ENCODE data around the gene SYNPO.

The SYNPO gene

GRCh38 chr5:150642991-150643710 lies 2.7 kb downstream of the SYNPO start:
- no peak for DNase-seq

DNA sequence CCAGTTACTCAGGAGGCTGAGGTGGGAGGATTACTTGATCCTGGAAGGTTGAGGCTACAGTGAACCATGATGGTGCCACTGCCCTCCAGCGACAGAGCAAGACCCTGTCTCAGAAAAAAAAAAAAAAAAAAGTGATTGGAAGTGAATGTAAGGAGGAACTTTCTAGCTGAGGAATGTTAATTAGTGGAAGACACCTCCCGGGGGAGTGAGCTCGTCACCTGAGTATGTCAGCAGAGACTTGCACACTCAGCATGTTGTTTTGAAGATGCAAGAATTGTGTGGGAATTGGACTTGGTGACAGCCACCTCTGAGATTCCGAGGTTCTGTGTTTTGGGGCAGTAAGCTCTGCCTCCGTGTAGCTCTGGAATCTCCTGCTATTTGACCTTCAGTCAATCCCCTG lies 3.6 kb downstream of the SYNPO start:
- no peak for DNase-seq

DNA sequence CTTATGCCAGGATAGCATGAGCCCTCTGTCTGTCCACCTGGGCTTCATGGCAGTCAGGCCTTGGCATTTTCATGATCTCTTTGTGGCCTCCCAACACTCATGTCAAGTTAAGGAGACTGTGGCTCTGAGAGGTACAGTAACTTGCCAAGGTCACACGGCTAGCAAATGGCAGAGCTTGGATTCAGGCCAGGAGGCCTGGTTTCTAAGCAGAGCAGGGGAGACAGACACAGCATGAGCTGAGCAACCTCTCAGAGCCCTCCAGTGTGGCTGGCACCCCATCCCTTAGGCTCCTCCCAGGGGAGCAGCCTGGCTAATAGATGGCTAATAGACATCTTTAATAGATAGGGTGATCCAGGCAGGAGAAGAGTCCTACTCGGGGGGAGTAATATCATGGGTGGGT lies 4.1 kb downstream of the SYNPO start:
- peak; percentile 8 for DNase-seq

DNA sequence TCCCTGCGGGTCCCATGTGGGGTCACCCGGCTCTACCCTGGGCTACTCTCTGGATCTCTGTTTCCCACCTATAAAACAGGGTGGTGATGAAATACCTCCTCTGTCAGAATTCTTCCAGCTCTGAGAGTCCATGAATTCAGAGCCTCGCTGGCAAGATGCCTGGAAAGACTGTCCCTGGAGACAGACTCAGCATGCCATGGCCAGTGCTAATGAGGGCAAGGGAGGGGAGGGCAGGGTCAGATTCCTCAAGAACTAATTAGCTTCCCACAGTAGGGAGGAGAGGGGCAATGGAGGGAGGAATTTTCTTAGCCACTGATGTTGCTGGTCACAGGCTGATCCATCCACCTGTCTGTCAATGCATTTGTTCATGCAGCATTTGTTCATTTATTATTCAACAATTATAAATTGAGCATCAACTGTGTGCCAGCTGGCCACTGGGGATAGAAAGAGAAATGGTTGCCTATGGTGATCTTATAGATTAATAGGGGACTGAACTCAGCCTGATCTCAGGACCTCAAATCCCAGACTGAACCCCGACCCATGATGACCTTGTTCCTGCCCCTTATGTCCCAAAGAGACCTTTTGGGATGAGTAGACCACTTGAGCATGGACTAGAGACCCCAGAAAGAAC lies 4.7 kb downstream of the SYNPO start:
- DNase-seq, result peak; percentile 22

DNA sequence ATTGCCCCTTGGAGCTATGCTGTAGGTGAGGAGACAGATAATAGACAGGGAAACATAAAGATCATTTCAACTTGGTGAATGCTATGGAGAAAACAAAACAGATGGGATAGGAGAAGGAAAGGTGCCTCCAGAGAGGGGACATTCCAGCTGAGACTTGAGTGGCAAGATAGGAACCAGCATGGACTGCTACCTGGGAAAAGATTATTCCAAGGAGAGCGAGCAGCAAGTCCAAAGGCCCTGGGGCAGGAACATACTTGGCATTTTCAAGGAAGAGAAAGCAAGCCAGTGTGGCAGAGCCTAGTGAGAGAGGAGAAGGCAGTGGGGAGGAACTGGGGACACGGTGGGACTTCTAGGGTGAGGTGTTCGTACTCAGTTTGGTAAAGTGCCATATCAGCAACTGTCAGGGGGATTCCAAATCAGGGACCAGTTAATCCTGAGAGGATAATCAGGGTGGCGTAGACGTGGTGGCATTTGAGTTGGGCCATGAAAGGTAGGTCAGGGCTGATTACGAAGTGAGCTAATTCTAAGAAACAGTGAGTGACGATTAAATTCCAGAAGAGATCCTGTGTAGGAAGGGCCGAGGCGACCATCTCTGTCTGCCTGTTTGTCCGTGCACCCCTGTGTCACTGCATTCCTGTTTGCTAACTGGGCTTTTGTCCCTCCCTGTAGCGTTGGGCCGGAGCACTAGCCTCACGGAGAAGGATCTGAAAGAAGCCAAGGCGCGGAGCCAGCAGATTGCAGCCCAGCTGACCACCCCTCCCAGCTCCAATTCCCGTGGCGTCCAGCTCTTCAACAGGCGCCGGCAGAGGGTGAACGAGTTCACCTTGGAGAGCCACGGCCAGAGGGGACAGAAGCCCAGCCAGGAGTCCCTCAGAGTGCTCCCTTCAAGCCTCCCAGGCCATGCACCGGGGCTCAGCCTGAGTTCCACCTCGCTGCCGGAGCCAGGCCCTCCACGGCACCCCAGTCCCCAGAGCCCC lies 7.1 kb downstream of the SYNPO start:
- no peak for DNase-seq

DNA sequence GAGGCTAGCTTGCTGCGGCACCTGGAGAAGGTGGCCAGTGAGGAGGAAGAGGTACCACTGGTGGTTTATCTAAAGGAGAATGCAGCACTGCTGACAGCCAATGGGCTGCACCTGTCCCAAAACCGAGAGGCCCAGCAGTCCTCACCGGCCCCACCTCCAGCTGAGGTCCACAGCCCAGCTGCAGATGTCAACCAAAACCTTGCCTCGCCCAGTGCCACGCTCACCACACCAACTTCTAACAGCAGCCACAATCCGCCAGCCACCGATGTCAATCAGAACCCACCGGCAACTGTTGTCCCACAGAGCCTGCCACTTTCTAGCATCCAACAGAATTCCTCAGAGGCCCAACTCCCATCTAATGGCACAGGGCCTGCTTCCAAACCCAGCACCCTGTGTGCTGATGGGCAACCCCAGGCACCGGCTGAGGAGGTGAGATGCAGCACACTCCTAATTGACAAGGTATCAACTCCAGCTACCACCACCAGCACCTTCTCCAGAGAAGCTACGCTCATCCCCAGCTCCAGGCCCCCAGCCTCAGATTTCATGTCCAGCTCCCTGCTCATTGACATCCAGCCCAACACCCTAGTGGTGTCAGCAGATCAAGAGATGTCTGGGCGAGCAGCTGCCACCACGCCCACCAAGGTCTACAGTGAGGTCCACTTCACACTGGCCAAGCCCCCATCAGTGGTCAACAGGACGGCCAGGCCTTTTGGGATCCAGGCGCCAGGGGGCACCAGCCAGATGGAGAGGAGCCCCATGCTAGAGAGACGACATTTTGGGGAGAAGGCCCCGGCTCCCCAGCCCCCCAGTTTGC lies 8.0 kb downstream of the SYNPO start:
- DNase-seq, result no peak

DNA sequence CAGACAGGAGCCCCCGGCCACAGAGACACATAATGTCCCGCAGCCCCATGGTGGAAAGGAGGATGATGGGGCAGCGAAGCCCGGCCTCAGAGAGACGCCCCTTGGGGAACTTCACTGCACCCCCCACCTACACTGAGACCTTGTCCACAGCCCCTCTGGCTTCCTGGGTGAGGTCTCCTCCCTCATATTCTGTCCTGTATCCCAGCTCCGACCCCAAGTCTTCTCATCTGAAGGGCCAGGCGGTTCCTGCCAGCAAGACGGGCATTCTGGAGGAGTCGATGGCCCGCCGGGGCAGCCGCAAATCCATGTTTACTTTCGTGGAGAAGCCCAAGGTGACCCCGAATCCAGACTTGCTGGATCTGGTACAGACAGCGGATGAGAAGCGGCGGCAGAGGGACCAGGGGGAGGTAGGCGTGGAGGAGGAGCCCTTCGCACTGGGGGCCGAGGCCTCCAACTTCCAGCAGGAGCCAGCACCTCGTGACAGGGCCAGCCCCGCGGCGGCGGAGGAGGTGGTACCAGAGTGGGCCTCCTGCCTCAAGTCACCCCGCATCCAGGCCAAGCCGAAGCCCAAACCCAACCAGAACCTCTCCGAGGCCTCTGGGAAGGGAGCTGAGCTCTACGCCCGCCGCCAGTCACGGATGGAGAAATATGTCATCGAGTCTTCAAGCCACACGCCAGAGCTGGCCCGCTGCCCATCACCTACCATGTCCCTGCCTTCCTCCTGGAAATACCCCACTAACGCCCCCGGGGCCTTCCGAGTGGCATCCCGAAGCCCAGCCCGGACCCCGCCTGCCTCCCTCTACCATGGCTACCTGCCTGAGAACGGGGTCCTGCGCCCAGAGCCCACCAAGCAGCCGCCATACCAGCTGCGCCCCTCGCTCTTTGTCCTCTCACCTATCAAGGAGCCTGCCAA lies 8.9 kb downstream of the SYNPO start:
- DNase-seq, result no peak

DNA sequence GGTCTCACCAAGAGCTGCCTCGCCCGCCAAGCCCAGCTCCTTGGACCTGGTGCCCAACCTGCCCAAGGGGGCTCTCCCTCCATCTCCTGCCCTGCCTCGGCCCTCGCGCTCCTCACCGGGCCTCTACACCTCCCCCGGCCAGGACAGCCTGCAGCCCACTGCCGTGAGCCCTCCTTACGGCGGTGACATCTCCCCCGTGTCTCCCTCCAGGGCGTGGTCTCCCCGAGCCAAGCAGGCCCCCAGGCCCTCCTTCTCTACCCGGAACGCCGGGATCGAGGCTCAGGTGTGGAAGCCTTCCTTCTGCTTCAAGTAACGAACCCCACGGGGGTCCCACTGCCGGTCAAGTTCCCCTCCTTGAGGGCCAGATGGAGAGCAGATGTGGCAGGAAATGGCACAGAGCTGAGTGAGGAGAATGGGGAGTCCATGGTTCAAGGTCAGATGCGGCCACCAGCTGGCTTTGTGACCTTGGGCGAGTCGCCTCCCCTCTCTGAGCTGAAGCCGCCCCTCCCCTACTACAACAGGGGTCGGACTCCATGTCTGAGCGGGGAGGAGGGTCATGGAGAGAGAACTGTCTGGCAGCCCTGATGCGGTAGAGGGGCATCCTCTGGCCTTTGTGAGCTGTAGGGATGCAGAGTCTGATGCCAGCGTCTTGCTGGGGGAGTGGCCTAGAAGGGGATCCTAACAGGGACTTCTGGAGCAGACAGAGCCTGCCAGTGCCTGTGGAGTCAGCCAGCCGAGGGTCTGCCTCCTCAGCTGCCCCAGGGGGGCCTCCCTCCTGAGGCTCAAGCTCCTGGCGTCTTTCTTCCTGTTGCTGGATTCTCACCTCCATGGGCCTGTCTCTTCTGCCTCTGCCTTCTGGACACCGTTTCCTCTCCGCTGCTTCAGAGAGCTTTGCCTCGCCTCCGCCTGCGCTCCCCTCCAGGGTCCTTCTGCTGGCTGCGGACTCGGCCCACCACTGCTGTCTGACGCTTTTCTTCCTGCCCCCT lies 9.9 kb downstream of the SYNPO start:
- DNase-seq, result no peak

DNA sequence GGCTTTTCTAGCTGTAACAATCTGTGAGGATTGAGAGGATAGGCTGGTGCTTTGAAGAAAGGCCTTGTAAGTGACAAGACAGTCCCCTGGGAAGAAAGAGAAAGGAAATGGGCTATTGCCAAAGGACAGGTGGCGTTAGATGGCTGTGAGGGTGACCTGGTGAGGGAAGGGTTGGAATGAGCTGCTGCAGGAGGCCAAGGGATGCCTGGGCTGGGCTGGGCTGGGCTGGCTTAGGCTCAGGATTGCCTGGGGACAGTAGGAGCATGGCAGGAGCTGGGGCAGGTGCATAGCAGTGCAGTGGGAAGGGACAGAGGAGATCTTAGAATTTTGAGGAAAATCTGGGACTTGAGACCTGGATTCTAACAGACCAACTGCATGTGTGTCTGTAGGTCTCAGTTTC lies 10.9 kb downstream of the SYNPO start:
- DNase-seq, result no peak

DNA sequence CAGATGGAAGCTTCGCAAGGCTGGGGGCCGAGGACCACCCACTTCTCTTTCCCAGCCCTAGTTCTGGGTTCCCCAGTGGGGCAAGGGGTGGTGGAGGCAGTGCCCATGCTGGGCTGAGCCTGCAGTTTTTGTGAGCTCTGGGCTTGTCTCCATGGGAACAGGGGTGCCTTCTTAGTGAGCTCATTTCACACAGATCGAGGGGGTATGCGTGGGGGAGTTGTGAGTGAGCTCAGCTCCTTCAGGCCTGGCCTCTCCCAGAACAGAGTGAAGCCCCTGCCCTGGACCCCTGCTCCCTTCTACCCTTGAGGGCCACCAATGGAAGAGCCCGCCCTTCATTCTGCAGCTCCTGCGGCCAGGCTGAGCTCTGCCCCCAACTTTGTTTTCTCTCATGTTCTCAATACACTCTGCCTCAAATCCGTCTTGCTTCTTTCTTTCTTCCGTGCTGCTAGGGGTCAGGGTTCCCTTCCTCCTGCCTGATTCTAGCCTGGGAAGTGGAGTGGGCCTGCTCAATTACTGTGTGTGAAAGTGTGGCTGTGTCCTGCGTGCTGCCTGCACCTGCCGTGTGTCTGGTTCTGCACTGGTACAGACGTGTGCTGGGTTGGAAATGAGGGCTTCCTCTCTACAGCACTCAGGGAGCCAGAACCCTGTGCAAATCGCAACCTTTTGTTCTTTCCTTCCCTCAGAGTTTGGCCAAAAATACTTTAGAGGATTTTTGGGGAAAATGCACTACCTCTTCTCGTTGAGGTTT lies 11.6 kb downstream of the SYNPO start:
- DNase-seq, result no peak

DNA sequence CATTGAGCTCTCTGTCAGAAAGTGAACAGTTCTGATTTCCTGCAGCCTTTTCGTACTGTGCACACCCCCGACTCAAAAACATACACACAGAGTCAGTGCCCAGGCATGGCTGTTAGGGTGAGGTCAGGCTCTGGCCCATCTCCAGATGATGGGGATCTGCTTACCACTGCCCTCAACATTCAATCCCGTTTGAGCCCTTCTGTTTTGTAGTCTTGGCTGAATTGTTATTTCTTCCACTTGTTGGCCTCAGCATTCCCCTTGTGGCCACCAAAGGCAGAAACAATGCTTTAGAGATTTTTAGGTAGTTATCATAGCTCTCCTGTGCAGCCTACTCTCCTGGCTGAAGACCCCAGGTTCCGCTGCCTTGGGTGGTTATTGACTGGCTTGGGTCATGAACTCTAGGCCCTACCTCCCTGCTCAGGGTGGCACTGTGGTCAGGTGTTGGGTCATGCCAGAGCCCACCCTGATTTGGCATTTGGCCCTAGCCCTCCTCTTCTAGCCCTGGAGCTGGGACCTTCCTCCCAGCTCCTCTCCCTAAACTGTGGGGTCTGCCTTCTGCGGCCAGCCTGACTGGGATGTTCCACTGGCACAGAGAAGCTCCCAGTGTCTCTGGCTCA lies 12.8 kb downstream of the SYNPO start:
- DNase-seq, result no peak

DNA sequence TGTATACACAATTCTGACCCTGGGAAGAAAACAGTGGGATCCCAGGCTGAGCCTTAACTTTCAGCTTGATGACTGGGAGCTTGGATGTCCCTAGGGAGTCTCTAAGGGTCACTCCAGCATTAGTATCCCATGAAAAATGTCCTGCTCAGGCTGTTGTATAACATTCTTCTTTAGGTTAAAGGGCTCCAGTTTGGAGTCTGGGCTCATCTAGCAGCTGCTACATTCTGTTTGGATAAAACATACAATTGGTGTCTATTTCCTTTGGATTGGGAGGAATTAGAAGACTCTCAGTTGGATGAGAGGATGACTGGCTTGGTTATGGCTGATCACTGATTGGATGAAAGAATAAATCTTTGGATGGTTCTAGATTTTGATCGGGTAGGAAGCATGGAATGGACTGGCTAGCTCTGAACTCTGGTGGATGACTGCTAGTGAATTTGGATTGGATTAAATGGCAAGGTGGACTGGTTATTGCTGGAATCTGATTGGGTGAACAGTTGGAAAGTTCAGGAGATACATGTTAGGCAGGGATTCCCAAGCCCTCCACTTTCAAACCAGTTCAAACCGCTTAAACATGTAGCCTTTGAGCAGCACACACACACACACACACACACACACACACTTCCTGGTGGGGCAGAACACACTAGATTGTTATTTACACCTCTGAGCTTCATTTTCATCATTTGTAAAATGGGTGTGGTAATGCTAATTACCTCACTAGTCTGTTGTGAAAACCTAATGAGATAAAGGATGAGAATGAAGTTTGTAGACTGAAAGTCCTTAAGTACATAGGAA lies 13.5 kb downstream of the SYNPO start:
- DNase-seq, result no peak

DNA sequence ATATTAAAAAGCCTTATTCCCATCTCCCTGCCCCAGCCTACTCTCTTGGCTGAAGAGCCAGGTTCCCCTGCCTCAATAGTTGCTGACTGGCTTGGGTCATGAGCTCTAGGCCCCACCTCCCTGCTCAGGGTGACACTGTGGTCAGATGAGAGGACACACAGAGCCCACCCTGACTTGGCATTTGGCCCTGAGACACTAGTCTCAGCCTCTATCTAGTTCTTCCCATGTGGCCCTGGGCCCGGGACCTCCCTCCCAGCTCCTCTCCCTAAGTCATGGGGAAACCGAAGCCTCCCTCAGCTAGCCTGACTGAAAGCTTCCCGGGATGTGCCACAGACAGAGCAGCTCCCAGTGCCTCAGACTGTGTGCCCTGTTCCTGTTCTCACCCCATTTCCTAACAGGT lies 14.8 kb downstream of the SYNPO start:
- no peak for DNase-seq

DNA sequence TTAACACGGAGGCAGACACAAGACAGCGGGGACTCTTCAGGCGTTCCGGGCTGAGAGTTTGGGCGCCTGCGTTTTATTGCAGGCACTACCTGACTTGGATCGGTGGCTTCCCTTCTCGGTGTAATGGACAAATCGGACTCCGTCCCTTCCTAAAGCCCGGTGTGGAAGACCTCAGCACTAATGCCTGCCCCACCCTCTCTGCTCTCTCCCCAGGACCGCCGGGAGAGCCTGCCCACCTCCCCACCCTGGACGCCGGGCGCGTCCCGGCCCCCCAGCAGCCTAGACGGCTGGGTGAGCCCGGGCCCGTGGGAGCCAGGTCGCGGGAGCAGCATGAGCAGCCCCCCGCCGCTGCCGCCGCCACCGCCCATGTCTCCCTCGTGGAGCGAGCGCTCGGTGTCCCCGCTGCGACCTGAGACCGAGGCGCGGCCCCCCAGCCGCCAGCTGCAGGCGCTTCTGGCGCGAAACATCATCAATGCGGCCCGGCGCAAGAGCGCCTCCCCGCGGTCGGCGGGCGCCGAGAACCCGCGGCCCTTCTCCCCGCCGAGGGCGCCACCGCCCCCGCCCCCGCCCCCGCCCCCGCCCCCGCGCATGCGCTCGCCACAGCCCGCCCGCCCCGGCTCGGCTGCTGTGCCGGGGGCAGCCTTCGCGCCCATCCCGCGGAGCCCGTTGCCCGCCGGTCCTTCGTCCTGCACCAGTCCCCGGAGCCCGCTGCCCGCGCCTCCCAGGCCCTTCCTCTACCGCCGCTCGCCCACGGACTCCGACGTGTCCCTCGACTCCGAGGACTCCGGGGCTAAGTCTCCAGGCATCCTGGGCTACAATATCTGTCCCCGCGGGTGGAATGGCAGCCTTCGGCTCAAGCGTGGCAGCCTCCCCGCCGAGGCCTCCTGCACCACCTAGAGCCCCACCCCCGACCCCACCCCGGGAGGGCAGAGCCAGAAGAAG lies 16.0 kb downstream of the SYNPO start:
- peak; percentile 32 for DNase-seq

GRCh38 chr5:150658121-150658520 lies 17.7 kb downstream of the SYNPO start:
- DNase-seq, result no peak

DNA sequence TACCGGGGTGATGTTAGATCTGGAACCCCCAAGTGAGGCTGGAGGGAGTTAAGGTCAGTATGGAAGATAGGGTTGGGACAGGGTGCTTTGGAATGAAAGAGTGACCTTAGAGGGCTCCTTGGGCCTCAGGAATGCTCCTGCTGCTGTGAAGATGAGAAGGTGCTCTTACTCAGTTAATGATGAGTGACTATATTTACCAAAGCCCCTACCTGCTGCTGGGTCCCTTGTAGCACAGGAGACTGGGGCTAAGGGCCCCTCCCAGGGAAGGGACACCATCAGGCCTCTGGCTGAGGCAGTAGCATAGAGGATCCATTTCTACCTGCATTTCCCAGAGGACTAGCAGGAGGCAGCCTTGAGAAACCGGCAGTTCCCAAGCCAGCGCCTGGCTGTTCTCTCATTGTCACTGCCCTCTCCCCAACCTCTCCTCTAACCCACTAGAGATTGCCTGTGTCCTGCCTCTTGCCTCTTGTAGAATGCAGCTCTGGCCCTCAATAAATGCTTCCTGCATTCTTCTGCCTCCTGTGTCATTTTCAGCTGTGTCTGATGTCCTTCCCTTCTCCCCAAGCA lies 18.3 kb downstream of the SYNPO start:
- no peak for DNase-seq
